Renal cortex interstitium (tissue), 11 donors: ENCODE results near the gene SLC1A5. TPM values are rescaled to one million over a fixed set of nuclear protein-coding genes. Genes with fewer than 3 reads are reported as not detected.
"Not testable (repeated sequence)": the region's sequence is repeated elsewhere in the genome, so short reads cannot be mapped to it uniquely, and the experiment has no call there.

Source experiments
- DNase-seq, 11 donors: peaks; one replicate each; pipeline ENCODE4 v3.0.0-alpha.2; 2013; ENCODE audit warnings: low read depth in 9 of 11, low spot score in 4 of 11; ENCODE audit errors: extremely low read depth in 1 of 11
- polyA plus RNA-seq, 3 donors: library from polyadenylated mRNA; unstranded; fragments of 120-200 nt; gene quantifications; one replicate each; pipeline ENCODE4 v1.2.1, GENCODE V29; 2013; ENCODE audit not compliant: insufficient read length in 3 of 3

The SLC1A5 gene
- polyA plus RNA-seq, 3 donors: 42.0 to 48.3 (median 47.6) TPM

GRCh38 chr19:46783670-46784069, 4.7 kb downstream of the SLC1A5 start:
- no peak for DNase-seq

- no peak for DNase-seq
Observed at GRCh38 chr19:46782355-46783019, 5.9 kb downstream of the SLC1A5 start.

- DNase-seq: not testable (repeated sequence)
Observed at GRCh38 chr19:46777956-46778645, 10.3 kb downstream of the SLC1A5 start.

GRCh38 chr19:46776927-46777911, 11.2 kb downstream of the SLC1A5 start:
- no peak for DNase-seq

- DNase-seq: no peak
Observed at GRCh38 chr19:46775642-46776258, 12.6 kb downstream of the SLC1A5 start.

- no peak for DNase-seq
Observed at GRCh38 chr19:46773018-46773399, 15.4 kb downstream of the SLC1A5 start.

- no peak for DNase-seq
Observed at GRCh38 chr19:46772170-46773017, 16.0 kb downstream of the SLC1A5 start.

GRCh38 chr19:46768746-46769145, 19.6 kb downstream of the SLC1A5 start:
- not testable (repeated sequence) for DNase-seq

- DNase-seq: no peak
Observed at GRCh38 chr19:46766569-46767317, 21.7 kb downstream of the SLC1A5 start.

GRCh38 chr19:46764817-46765291, 23.5 kb downstream of the SLC1A5 start:
- no peak for DNase-seq

- DNase-seq: no peak
Observed at GRCh38 chr19:46762245-46762890, 26.0 kb downstream of the SLC1A5 start.

GRCh38 chr19:46761418-46761831, 27.0 kb downstream of the SLC1A5 start:
- no peak for DNase-seq

GRCh38 chr19:46760897-46761296, 27.5 kb downstream of the SLC1A5 start:
- not testable (repeated sequence) for DNase-seq

GRCh38 chr19:46760363-46760762, 28.0 kb downstream of the SLC1A5 start:
- no peak for DNase-seq

- DNase-seq: no peak
Observed at GRCh38 chr19:46759817-46760333, 28.5 kb downstream of the SLC1A5 start.

GRCh38 chr19:46759206-46759605, 29.2 kb downstream of the SLC1A5 start:
- DNase-seq: no peak

GRCh38 chr19:46756544-46756888, 31.9 kb downstream of the SLC1A5 start:
- DNase-seq: no peak
